ENCODE data around the gene ANKS1A. TPM values are rescaled to one million over a fixed set of nuclear protein-coding genes. Genes with fewer than 3 reads are reported as not detected.
A peak's percentile ranks its signal among the peaks of the same experiment; 100 is the strongest.

Gene ANKS1A
- total RNA-seq, 4 donors from 2014 or later = 12.1 to 31.8 (median 24.1) TPM

DNA sequence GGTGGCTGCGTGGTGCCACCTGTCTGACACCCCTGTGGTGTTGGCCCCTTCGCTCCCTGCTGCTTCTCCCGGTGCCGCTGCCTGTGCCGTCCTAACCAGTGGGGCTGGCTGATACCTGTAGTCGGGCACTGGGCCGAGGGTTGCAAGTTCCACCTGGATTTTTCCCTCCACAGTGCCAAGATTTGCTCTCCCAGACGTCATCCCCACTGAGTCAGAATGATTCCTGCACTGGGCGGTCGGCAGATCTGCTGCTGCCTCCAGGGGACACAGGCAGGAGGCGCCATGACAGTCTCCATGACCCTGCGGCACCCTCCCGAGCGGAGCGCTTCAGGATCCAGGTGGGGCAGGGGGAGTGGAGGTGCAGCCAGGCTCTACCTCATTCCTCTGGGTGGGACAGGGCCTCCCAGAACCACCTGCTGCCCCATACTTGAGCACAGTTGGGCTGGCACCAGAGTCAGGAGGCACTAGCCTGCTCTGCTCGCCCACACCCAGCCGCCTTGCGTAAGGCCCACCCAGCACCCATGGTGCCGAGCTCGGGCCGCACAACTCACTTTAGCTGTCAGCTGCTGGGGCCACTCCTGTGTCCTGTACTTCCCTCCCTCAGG lies 191.9 kb downstream of the ANKS1A start:
- no peaks in the 10 kb centered on the region for H3K36me3 ChIP-seq
- no peaks in the 10 kb centered on the region for H3K9me3 ChIP-seq
- TF ChIP-seq POLR2A (IDR thresholded peaks at IDR 0.05) = no peak
- TF ChIP-seq, protein P1, sequence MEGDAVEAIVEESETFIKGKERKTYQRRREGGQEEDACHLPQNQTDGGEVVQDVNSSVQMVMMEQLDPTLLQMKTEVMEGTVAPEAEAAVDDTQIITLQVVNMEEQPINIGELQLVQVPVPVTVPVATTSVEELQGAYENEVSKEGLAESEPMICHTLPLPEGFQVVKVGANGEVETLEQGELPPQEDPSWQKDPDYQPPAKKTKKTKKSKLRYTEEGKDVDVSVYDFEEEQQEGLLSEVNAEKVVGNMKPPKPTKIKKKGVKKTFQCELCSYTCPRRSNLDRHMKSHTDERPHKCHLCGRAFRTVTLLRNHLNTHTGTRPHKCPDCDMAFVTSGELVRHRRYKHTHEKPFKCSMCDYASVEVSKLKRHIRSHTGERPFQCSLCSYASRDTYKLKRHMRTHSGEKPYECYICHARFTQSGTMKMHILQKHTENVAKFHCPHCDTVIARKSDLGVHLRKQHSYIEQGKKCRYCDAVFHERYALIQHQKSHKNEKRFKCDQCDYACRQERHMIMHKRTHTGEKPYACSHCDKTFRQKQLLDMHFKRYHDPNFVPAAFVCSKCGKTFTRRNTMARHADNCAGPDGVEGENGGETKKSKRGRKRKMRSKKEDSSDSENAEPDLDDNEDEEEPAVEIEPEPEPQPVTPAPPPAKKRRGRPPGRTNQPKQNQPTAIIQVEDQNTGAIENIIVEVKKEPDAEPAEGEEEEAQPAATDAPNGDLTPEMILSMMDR (IDR thresholded peaks at IDR 0.05) = no peak
- no peaks in the 10 kb centered on the region for H3K27me3 ChIP-seq
- H3K4me1 ChIP-seq = no peaks in the 10 kb centered on the region
- DNase-seq = peak; percentile 11 to 12
- no peak overlapping the region for H3K27ac ChIP-seq
- intact Hi-C loops (cut with DNase I; ENCODE audit: low total_unique reads) = no loop called here
- no peak overlapping the region for H3K4me3 ChIP-seq

DNA sequence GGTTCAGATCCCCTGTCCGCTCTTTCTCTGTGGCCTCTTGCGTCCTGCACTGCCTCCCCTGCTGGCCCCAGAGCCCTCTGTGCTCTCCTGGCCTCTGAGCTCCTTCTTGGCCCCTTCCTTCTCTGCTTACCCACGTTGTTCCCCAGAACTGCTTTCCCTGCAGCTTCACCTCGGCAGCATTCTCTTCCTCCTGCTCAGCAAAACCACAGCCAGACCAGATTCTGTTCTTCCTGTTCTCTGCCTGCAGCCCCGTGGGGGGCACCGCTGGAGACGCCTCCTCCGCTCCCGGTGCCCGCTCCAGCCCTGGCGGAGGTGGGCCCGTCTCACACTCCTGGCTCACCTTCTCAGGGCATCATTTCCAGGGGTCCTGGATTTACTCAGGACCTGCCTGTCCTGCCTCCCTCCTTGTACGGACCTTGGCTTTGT lies 192.4 kb downstream of the ANKS1A start:
- Histone ChIP-seq H3K4me1 (no peaks in the 10 kb centered on the region), H3K36me3 (no peaks in the 10 kb centered on the region), H3K27ac (no peak overlapping the region), H3K9me3 (no peaks in the 10 kb centered on the region), H3K4me3 (no peak overlapping the region), H3K27me3 (no peaks in the 10 kb centered on the region)
- TF ChIP-seq, protein P1 (IDR thresholded peaks at IDR 0.05) = no peak
- no peak for TF ChIP-seq POLR2A (IDR thresholded peaks at IDR 0.05)
- intact Hi-C loops (cut with DNase I; ENCODE audit: low total_unique reads) = no loop called here
- peak in 1 of 2 donors; percentile 10 for DNase-seq

DNA sequence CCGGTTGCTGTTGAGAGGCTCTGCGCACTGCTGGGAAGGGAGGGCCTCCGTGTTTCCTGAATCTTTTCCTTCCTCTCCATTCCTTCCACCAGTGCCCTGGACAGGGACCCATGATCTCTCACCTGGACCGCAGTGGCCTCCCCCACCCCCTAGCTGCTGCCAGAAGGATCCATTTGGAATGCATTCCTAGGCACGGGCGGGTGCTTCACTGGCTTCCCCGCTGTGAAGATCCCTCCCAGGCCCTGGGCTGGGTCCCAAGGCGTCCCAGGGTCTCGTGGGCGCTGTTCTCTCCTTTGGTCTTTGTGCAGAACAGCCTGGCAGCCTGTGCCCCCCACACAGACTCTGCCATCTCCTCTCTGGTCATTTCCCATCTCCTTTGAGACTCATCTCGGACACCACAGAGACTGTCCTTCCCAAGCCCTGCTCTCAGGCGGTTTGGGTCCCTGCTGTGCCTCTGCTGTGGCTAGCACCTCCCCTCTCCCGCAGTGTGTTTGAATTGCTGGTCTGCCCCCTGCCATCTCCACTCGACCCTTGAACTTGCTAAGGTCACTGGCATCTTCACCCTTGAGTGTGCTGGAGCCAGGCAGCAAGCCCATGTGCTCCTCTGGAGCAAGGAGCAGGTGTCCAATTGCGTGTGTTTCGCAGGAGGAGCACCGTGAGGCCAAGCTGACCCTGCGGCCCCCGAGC lies 193.1 kb downstream of the ANKS1A start:
- H3K36me3 ChIP-seq = no peaks in the 10 kb centered on the region
- no peak overlapping the region for H3K4me3 ChIP-seq
- H3K9me3 ChIP-seq = no peaks in the 10 kb centered on the region
- no peaks in the 10 kb centered on the region for H3K4me1 ChIP-seq
- no peak for TF ChIP-seq POLR2A (IDR thresholded peaks at IDR 0.05)
- TF ChIP-seq, protein P1 (IDR thresholded peaks at IDR 0.05) = no peak
- intact Hi-C loops (cut with DNase I; ENCODE audit: low total_unique reads) = no loop called here
- no peaks in the 10 kb centered on the region for H3K27me3 ChIP-seq
- peak in 1 of 2 donors; percentile 11 for DNase-seq
- no peak overlapping the region for H3K27ac ChIP-seq

DNA sequence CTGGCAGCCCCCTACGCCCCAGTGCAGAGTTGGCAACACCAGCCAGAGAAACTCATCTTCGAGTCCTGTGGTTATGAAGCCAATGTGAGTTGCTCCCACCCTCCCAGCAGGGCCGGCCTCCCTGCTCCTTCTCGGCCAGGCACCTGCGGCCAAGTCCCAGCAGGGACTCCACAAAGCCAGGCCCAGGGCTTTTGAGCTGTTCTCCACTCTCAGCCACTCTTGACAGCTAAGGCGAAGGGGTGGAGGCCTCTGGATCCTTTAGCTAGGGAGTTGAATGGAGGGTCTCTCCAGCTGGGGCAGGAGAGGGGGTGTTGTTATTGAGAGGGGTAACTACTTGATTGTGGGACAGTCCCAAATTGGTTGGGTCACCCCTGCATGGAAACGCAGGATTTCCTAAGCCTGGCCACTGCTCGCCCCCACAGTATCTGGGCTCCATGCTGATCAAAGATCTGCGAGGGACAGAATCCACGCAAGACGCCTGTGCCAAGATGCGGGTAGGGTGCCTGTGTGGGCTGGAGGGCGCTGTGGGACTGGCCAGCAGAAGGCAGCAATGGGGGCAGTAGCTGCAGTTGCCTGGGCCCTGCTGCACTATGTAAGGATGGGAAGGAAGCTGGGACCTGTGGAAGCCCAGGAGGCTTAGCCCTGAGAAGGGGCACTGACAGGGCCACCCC lies 193.8 kb downstream of the ANKS1A start:
- no peak for TF ChIP-seq POLR2A (IDR thresholded peaks at IDR 0.05)
- TF ChIP-seq, protein P1 (IDR thresholded peaks at IDR 0.05) = no peak
- Histone ChIP-seq H3K4me1 (no peaks in the 10 kb centered on the region), H3K4me3 (no peak overlapping the region), H3K27ac (no peak overlapping the region), H3K27me3 (no peaks in the 10 kb centered on the region), H3K36me3 (no peaks in the 10 kb centered on the region), H3K9me3 (no peaks in the 10 kb centered on the region)
- intact Hi-C loops (cut with DNase I; ENCODE audit: low total_unique reads) = no loop called here
- peak in 1 of 2 donors; percentile 6 for DNase-seq

DNA sequence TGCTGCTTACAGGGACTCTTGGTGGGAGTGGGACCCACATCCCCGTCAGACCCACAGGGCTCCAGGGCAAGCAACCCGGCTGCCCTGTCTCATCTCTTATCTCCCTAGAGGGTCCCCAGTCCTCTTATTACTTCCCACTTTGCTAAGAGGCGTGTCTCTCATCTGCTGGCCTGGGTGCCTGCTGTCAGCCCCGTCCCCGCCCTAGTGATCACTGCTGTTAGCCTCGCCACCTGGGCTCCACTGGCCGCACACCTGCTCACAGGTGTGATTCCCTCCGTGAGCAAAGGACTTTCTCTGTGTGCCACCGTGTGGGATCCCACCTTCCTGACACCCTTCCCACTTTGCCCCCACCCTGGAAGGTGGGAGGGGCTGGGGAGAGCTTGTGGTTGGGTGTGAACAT lies 194.5 kb downstream of the ANKS1A start:
- H3K9me3 ChIP-seq = no peaks in the 10 kb centered on the region
- intact Hi-C loops (cut with DNase I; ENCODE audit: low total_unique reads) = no loop called here
- H3K27me3 ChIP-seq = no peaks in the 10 kb centered on the region
- no peak overlapping the region for H3K4me3 ChIP-seq
- TF ChIP-seq POLR2A (IDR thresholded peaks at IDR 0.05) = no peak
- TF ChIP-seq, protein P1 (IDR thresholded peaks at IDR 0.05) = no peak
- no peaks in the 10 kb centered on the region for H3K4me1 ChIP-seq
- no peaks in the 10 kb centered on the region for H3K36me3 ChIP-seq
- DNase-seq = no peak
- no peak overlapping the region for H3K27ac ChIP-seq
